ENCODE data around the gene MRPL58. TPM values are rescaled to one million over a fixed set of nuclear protein-coding genes. Genes with fewer than 3 reads are reported as not detected.
A peak's percentile ranks its signal among the peaks of the same experiment; 100 is the strongest.

Gene MRPL58
- total RNA-seq, 1 experiment from 2014 or later: 55.2 TPM

GRCh38 chr17:75047398-75048098, 35.1 kb downstream of the MRPL58 start:
- TF ChIP-seq TCF7L2 (IDR thresholded peaks at IDR 0.05; ENCODE audit: low read depth, low read length) (no peak), POLR2AphosphoS5 (IDR thresholded peaks at IDR 0.05; ENCODE audit: low read depth, low read length) (no peak), REST (IDR thresholded peaks at IDR 0.05; ENCODE audit: insufficient read depth in 1 of 2, low read depth in 2 of 2, low read length in 1 of 2) (no peak), CTCF (IDR thresholded peaks at IDR 0.05) (no peak), SIN3A (IDR thresholded peaks at IDR 0.05; ENCODE audit: borderline replicate concordance, insufficient read depth, low read depth, low read length) (no peak; the same call in 1 of the 2 replicates)
- in situ Hi-C loops (cut with HindIII; ENCODE audit: low pct_unique_long_range_greater_than_20kb, low sequenced_read_pairs): no loop called here
- CTCF ChIA-PET: interaction anchor here (0.6 to 0.9 kb wide), 3 partner anchors 33 to 86 kb away, joined by 4 to 7 read pairs (median 6); no protein-coding TSS in a partner anchor
- Histone ChIP-seq H3K27me3 (ENCODE audit: control insufficient read depth, insufficient read depth, low read length) (no peaks in the 10 kb centered on the region), H3K9me3 (ENCODE audit: control insufficient read depth, insufficient read depth, low read depth, low read length) (no peaks in the 10 kb centered on the region), H3K27ac (ENCODE audit: low read length) (peak overlapping the region; percentile 88), H3K4me1 (ENCODE audit: control insufficient read depth, insufficient read depth, low read length) (peaks cover 15% of the 10 kb centered on the region), H3K4me3 (ENCODE audit: low read depth in 2 of 2, low read length in 2 of 2) (peak overlapping the region; percentile 96 to 100), H3K36me3 (ENCODE audit: control insufficient read depth, insufficient read depth, low read length) (peaks cover 7% of the 10 kb centered on the region; the same call in 1 of the 2 replicates)
- DNase-seq (ENCODE audit: low read depth, low spot score) (no peak), ATAC-seq (peak; percentile 42)
- POLR2A ChIA-PET: interaction anchor here (0.7 kb wide), 1 partner anchor 8 kb away, joined by 3 read pairs; no protein-coding TSS in a partner anchor
- intact Hi-C loops (cut with micrococcal nuclease; ENCODE audit: unreplicated experiment): no loop called here
- BruUV-seq (replicated peaks): no TSS peak

- CTCF ChIA-PET: interaction anchor here (0.5 to 1.0 kb wide), 3 partner anchors 8 to 90 kb away, joined by 3 to 7 read pairs (median 3); no protein-coding TSS in a partner anchor
- BruUV-seq (replicated peaks): no TSS peak
Measured at GRCh38 chr17:75048249-75048878, 35.9 kb downstream of the MRPL58 start.

More at GRCh38 chr17:75048249-75048878, 35.9 kb downstream of the MRPL58 start:
- peaks cover 15% of the 10 kb centered on the region for H3K4me1 ChIP-seq (ENCODE audit: control insufficient read depth, insufficient read depth, low read length)
- H3K27me3 ChIP-seq (ENCODE audit: control insufficient read depth, insufficient read depth, low read length): no peaks in the 10 kb centered on the region
- TF ChIP-seq SIN3A (IDR thresholded peaks at IDR 0.05; ENCODE audit: borderline replicate concordance, insufficient read depth, low read depth, low read length): no peak
- TF ChIP-seq CTCF (IDR thresholded peaks at IDR 0.05): no peak
- TF ChIP-seq TCF7L2 (IDR thresholded peaks at IDR 0.05; ENCODE audit: low read depth, low read length): no peak
- no peak for TF ChIP-seq REST (IDR thresholded peaks at IDR 0.05; ENCODE audit: insufficient read depth in 1 of 2, low read depth in 2 of 2, low read length in 1 of 2)
- no peak for TF ChIP-seq POLR2AphosphoS5 (IDR thresholded peaks at IDR 0.05; ENCODE audit: low read depth, low read length)
- POLR2A ChIA-PET: no interaction called here
- no peaks in the 10 kb centered on the region for H3K9me3 ChIP-seq (ENCODE audit: control insufficient read depth, insufficient read depth, low read depth, low read length)
- H3K4me3 ChIP-seq (ENCODE audit: low read depth in 2 of 2, low read length in 2 of 2): peak overlapping the region; percentile 96 to 100
- peaks cover 11% of the 10 kb centered on the region; the same call in 1 of the 2 replicates for H3K36me3 ChIP-seq (ENCODE audit: control insufficient read depth, insufficient read depth, low read length)
- peak overlapping the region; percentile 88 for H3K27ac ChIP-seq (ENCODE audit: low read length)
- in situ Hi-C loops (cut with HindIII; ENCODE audit: low pct_unique_long_range_greater_than_20kb, low sequenced_read_pairs) (no loop called here), intact Hi-C loops (cut with micrococcal nuclease; ENCODE audit: unreplicated experiment) (no loop called here)
- ATAC-seq (no peak), DNase-seq (ENCODE audit: low read depth, low spot score) (no peak)
